Superior temporal gyrus (tissue), 1 donor: ENCODE data around the gene EIF3A.
"Not testable (repeated sequence)": the region's sequence is repeated elsewhere in the genome, so short reads cannot be mapped to it uniquely, and the experiment has no call there.

Source experiments
- DNase-seq: peaks from one replicate; pipeline ENCODE4 v3.0.0-alpha.2; 2016; ENCODE audit errors: extremely low spot score

Gene EIF3A

DNA sequence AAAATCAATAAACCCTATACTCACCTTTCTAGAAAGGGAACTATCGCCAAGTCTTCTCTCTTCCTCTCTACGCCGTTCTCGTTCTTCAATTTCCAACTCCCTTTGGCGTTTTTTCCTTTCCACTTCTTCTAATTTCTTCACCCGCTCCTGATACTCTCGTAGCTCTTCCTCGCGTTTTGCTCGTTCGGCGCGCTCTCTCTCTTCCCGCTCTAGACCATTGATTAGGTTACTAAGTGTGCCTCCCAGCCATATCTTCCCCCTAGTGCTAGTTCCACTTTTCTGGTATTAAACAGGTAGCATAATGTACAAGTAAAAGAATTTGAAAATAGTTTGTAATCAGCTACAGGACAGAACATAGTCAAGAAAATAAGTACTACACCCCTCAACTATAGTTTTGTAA is 30.8 kb downstream of the EIF3A start:
- no peak for DNase-seq

DNA sequence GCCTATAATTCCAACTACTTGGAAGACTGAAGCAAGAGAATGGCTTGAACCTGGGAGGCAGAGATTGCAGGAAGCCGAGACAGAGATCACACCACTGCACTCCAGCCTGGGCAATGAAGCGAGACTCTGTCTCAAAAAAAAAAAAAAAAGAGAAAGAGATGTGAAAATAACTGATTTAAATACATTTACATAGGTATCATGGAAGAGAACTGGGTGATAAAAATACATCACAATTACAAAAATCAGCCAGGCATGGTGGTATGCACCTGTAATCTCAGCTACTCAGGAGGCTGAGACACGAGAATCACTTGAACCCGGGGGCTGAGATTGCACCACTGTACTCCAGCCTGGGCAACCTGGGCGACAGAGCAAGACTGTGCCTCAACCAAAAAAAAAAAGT is 31.3 kb downstream of the EIF3A start:
- no peak for DNase-seq

GRCh38 chr10:119045561-119045960 is 35.1 kb downstream of the EIF3A start:
- no peak for DNase-seq

DNA sequence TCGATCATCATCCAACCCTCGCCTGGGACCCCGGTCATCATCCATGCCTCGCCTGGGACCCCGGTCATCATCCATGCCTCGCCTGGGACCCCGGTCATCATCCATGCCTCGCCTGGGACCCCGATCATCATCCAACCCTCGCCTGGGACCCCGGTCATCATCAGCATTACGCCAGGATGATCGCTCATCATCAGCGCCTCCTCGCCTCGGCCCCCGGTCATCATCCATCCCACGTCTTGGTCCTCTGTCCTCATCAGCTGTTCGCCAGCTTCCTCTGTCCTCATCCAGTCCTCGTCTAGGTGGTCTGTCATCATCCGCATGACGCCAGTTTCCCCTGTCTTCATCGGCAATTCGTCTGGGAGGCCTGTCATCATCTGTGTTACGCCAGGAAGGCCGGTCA is 38.4 kb downstream of the EIF3A start:
- no peak for DNase-seq

- DNase-seq = no peak
Observed at GRCh38 chr10:119041326-119041725, 39.3 kb downstream of the EIF3A start.

GRCh38 chr10:119039161-119039560 is 41.5 kb downstream of the EIF3A start:
- no peak for DNase-seq

DNA sequence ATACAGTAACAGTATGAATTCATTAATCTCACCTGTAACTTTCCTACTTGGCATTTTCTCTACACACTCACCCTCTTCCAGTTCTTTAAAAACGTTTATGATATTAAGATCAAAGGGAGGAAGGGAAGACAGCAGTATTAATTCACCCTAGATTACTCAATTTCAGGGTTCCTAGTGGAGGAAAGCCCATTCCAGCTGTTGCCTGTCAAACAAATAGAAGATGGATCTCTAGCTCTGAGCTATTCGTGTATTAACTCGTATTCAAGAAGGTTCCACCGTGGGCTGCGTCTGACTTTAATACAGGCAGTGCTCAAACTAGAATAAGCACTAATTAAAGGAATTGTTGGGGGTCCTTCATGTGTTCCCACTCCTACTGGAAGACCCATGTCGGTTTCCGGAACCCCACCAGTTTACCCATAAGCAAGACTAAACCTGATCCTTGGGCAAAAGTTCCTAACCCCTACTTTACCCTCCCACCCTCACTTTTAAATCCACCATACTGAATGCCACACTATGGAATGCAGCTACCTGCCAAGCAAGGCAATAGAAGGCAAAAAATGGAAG is 49.0 kb downstream of the EIF3A start:
- DNase-seq = no peak

GRCh38 chr10:119030421-119031250 is 50.0 kb downstream of the EIF3A start:
- DNase-seq = no peak

GRCh38 chr10:119029613-119030420 is 50.8 kb downstream of the EIF3A start, which contains the start of gene NANOS1:
Gene NANOS1, plus strand, starts transcription at chr10:119029714. Its CDS starts 88 bp downstream, at chr10:119029802.
- no peak for DNase-seq

GRCh38 chr10:119028900-119029612 is 51.6 kb downstream of the EIF3A start:
- peak; percentile 87 for DNase-seq

GRCh38 chr10:119028445-119028899 is 52.1 kb downstream of the EIF3A start:
- not testable (repeated sequence) for DNase-seq

GRCh38 chr10:119026301-119027110 is 54.1 kb downstream of the EIF3A start:
- DNase-seq = no peak

GRCh38 chr10:119025776-119026175 is 54.8 kb downstream of the EIF3A start:
- no peak for DNase-seq

DNA sequence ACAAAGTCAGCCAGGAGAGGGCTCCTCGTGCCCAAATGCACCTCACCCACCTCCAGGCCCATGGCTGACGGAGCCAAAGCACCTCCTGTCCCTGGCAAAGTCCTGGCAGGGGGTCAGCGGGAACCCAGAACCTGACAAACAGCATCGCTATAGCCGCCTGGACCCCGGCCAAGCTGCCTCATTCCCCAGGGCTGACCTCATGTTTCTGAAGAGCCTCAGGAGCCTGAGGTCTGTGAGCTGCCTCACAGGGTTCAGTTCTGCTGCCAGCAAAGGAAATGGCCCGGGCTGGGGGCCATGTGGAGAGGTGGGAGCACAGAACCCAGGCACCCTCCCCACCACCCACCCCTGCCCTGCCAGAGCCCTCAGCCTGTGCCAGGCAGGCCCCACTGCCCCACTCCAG is 55.3 kb downstream of the EIF3A start:
- no peak for DNase-seq

DNA sequence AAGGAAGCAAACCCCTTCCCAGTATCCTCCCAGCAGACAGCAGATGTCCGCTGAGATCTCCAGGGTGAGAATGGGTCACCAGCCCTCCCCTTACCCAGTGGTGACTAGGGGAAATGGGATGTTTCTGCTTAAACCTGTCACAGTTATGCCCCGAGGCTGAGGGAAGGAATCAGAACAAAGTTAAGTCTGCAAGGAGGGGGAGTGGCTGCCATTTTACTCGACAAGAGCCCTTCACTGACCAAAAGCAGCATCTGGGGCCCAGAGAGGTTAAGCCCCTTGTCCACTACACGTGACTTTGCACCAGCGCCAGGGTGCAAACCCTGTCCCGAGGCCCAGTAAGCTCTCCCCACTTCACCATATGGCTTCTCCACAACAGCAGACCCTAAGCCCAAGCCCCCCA is 55.7 kb downstream of the EIF3A start:
- no peak for DNase-seq

DNA sequence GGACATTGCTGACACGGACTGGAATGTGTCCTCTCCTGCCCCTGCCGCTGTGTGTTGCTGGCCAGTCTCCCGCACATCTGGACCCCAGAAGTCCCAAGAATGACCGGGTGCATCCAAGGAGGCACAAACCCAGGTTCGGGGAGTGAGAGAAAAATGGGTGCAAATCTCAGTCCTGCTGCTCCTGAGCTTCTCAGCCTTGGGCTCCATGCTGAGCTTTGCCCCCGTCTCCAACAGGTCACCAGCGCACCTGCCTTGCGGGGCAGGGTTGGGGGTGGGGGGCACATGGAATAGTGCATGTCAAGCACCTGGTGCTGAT is 57.1 kb downstream of the EIF3A start:
- DNase-seq = no peak

DNA sequence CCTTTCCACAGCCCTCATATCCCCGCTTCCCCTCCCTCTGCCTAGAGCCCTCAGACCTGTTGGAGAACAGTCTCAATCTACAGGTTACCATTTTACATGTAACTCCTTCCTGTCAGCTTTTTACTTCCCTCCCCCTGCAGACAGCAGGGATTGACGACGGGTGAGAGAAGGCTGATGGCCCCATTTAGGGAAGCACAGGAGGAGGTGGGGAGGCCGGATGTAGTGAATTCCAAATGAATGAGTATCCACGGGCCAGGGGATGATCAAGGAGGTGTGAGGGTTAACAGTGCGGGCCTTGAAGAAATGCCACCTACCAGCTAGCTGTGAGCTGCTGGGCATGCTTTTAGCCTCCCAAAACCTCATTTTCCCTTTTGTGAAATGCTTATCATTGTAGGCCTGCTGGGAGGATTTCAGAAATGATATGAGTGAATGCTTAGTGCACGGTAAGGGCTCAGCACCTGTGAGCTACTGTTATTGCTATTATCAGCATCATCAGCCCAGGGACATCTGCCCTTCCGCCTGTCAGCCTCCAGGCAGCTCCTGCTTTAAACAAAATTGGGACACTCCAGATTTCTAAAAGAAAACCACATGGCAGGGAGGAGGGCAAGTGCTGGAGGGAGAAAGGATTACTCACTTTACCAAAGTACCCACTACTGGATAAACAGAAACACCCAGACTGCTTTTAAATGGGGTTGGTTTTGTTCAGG is 57.6 kb downstream of the EIF3A start:
- DNase-seq = no peak

DNA sequence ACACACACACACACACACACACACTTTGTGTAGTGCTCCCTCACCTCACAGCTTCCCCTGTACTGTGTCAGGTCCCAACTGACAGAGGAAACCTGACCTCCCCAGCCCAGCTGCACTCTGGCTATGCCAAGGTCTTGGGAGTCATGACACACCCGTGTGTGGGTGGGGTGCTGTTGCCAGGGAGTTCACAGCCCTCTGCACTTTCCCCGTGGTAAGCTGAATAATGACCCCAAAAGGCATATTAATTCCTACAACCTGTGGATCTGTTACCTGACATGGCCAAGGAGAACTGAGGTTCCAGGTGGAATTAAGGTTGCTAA is 60.0 kb downstream of the EIF3A start:
- no peak for DNase-seq

- no peak for DNase-seq
Observed at GRCh38 chr10:119007211-119007574, 73.4 kb downstream of the EIF3A start.

- DNase-seq = peak; percentile 69
Observed at GRCh38 chr10:119006451-119007210, 74.0 kb downstream of the EIF3A start.
